Lower lobe of right lung (tissue), 2 donors: ENCODE results near the gene AGPAT3. TPM values are rescaled to one million over a fixed set of nuclear protein-coding genes. Genes with fewer than 3 reads are reported as not detected.

Experiments
- ATAC-seq, 2 donors: fragments of 200-7000 bp; cut with Tn5 transposase; one replicate each; pipeline ENCODE4 v1.9.1; 2020 to 2022; ENCODE audit warnings: mild to moderate bottlenecking in 2 of 2, moderate library complexity in 2 of 2
- DNase-seq: peaks from one replicate; pipeline ENCODE4 v3.0.0-alpha.2; 2020
- H3K27ac ChIP-seq: fragments of 200-600 bp; one replicate; pipeline ENCODE4 v1.8.0; 2022
- H3K27me3 ChIP-seq: fragments of 200-600 bp; one replicate; pipeline ENCODE4 v1.8.0; 2022; ENCODE audit warnings: low read depth
- H3K36me3 ChIP-seq: fragments of 200-600 bp; one replicate; pipeline ENCODE4 v1.8.0; 2022; ENCODE audit warnings: mild to moderate bottlenecking
- H3K4me1 ChIP-seq: fragments of 200-600 bp; one replicate; pipeline ENCODE4 v1.8.0; 2022
- H3K4me3 ChIP-seq: fragments of 200-600 bp; one replicate; pipeline ENCODE4 v1.8.0; 2022; ENCODE audit warnings: mild to moderate bottlenecking
- H3K9me3 ChIP-seq: fragments of 200-600 bp; one replicate; pipeline ENCODE4 v1.8.0; 2022
- intact Hi-C: fragments of 100-400 bp; cut with DNase I; formaldehyde crosslinking; loops from one replicate; pipeline ENCODE4 v1.11.0; 2022
- total RNA-seq: library from RNA; stranded (reverse); fragmentation: NEBNext Ultra II Directional; extraction: Animal tissue kit (Norgen Biotek cat#: 25700); gene quantifications from one replicate; pipeline ENCODE4 v1.2.1, GENCODE V29; 2021
- TF ChIP-seq, protein P1 (sequence below): fragments of 200-600 bp; IDR thresholded peaks from one replicate; pipeline ENCODE4 v1.8.0; 2022; ENCODE audit warnings: antibody characterized with exemption, mild to moderate bottlenecking
- donor health status: DM: no; HTN: yes; CAD: no; lungs with severe emphysema.

The AGPAT3 gene
- total RNA-seq, 1 donor from 2014 or later: 83.3 TPM

DNA sequence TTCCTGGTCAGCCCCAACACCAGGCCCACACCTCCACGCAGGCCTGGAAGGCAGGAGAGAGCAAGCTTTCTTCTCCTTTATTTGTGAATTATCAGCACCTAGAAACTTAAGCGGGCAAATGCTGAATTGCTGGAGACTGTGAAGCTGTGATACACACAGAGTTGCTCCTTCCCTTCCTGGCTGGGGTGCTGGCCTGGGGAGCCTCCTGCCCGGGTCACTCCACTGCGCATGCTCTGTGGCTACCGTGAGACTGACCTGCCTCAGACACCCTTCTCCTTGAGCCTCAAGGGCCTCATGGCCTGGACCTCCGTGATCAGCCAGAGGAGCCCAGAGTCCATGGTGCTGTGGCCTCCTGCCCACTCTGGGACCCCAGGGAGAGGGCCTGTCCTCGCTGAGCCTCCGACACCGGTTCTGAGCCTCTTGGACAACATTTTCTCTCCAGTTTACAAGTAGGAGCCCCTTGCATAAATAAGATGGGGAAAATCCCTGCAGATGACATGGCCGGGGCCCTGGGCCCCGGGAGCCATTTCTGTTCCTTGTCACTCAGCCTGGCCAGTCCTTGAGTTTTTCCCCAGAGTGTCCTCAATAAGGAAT, 18.0 kb downstream of the AGPAT3 start:
- Histone ChIP-seq H3K4me3 (no peak overlapping the region), H3K27me3 (no peaks in the 10 kb centered on the region), H3K36me3 (peaks cover 16% of the 10 kb centered on the region), H3K9me3 (no peaks in the 10 kb centered on the region), H3K4me1 (peaks cover 51% of the 10 kb centered on the region), H3K27ac (peak overlapping the region; percentile 36)
- intact Hi-C loops: no loop called here
- TF ChIP-seq, protein P1, sequence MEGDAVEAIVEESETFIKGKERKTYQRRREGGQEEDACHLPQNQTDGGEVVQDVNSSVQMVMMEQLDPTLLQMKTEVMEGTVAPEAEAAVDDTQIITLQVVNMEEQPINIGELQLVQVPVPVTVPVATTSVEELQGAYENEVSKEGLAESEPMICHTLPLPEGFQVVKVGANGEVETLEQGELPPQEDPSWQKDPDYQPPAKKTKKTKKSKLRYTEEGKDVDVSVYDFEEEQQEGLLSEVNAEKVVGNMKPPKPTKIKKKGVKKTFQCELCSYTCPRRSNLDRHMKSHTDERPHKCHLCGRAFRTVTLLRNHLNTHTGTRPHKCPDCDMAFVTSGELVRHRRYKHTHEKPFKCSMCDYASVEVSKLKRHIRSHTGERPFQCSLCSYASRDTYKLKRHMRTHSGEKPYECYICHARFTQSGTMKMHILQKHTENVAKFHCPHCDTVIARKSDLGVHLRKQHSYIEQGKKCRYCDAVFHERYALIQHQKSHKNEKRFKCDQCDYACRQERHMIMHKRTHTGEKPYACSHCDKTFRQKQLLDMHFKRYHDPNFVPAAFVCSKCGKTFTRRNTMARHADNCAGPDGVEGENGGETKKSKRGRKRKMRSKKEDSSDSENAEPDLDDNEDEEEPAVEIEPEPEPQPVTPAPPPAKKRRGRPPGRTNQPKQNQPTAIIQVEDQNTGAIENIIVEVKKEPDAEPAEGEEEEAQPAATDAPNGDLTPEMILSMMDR: no peak
- DNase-seq: no peak
- no peak for ATAC-seq

DNA sequence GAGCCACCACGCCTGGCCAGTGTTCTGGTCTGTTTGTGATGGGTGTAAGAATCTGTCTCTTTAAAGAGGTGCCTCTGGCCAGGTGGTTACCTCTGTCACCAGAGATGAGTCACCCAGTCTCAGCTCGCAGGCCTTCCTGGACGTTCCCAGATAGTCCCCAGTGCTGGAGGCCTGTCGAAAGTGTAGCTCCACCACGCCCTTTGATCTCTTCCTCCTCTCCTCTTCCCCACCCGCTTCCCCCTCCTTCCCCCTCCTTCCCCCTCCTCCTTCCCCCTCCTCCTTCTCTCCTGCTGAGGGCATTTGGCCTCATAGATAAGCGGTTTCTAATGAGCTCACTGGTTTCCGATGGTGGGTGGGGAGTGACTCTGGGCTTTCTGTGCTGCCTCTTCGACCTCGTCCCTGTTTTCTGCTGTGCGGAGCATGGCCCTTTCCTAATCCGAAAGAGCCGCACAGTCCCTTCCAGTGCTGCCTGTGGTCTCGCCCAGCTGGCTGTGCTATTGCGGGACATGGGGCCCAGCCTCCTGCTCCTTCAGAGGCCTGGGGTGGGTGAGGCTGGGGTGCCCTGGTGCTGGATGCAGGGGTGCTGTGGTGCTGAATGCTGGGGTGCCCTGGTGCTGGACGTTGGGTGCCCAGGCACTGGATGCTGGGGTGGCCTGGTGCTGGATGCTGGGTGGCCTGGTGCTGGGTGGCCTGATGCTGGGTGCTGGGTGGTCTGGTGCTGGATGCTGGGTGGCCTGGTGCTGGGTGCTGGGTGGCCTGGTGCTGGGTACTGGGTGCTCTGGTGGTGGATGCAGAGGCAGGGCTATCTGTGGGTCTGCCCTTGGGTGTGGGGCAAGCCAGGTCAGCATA, 19.2 kb downstream of the AGPAT3 start:
- no peak for DNase-seq
- intact Hi-C loops: no loop called here
- Histone ChIP-seq H3K4me1 (peaks cover 51% of the 10 kb centered on the region), H3K36me3 (peaks cover 17% of the 10 kb centered on the region), H3K27ac (peak overlapping the region; percentile 56), H3K4me3 (no peak overlapping the region), H3K9me3 (no peaks in the 10 kb centered on the region), H3K27me3 (no peaks in the 10 kb centered on the region)
- peak; percentile 66 to 75 for ATAC-seq
- TF ChIP-seq, protein P1: no peak

DNA sequence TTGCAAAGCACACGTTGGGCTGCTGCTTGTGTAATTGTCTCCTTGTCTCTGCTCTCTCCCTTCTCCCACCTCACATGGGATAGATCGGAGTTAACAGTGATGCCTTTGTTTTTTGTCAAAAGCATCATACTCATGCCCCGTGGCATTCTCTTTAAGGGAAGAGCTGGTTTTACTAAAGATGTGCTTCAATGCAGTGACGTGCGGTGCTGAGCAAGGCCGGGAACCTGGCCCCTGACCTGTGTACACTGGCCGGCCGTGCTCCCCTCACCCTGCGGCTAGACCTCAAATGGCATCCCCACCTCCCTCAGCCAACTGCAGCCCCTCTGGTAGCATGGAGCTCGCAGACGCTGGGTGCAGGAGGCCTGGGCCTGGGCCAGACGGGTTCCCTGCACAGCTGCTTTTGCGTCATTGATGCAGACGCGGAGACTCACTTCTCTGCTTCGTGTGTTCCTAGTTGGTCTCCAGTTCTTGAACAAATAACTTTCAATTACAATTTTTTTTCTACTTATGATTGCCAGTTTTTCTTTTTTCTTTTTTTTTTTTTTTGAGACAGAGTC, 19.9 kb downstream of the AGPAT3 start:
- ATAC-seq (no peak), DNase-seq (no peak)
- Histone ChIP-seq H3K9me3 (no peaks in the 10 kb centered on the region), H3K36me3 (peaks cover 13% of the 10 kb centered on the region), H3K27ac (no peak overlapping the region), H3K4me3 (no peak overlapping the region), H3K4me1 (peaks cover 51% of the 10 kb centered on the region), H3K27me3 (no peaks in the 10 kb centered on the region)
- intact Hi-C loops: no loop called here
- TF ChIP-seq, protein P1: no peak

DNA sequence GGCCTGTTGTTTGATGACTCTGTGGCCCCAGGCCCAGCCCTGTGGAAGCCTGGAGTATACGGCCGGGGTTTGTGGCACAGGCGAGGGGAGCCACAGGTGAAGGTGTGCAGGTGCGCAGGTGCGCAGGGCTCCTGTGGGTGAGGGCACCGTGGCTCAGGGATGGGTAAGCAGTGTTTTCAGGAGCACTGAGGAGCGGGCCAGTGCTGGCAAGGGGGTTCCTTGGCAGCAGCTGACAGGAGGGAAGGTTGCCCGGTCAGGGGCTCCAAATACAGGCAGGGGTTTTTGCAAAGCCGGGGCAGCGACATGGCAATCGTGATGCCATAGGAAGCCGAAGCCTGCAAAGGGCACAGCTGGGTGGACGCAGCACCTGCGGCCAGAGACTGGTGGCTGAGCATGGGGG, 20.7 kb downstream of the AGPAT3 start:
- intact Hi-C loops: no loop called here
- no peak for ATAC-seq
- no peak overlapping the region for H3K27ac ChIP-seq
- H3K36me3 ChIP-seq: peaks cover 10% of the 10 kb centered on the region
- H3K4me1 ChIP-seq: peaks cover 45% of the 10 kb centered on the region
- no peak overlapping the region for H3K4me3 ChIP-seq
- no peaks in the 10 kb centered on the region for H3K27me3 ChIP-seq
- no peak for DNase-seq
- H3K9me3 ChIP-seq: no peaks in the 10 kb centered on the region
- TF ChIP-seq, protein P1: no peak

DNA sequence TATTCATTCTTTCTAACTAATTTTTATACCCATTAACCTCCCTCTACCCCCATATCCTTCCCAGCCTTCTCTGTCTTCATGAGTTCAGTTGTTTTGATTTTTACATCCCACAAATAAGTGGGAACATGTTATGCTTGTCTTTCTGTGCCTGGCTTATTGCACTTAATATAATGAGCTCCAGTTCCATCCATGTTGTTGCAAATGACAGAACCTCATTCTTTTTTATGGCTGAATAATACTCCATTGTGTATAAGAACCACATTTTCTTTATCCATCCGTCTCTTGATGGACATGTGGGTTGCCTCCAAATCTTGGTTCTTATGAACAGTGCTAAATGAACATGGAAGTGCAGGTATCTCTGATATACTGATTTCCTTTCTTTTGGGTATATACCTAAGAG, 21.5 kb downstream of the AGPAT3 start:
- intact Hi-C loops: no loop called here
- H3K4me1 ChIP-seq: peaks cover 37% of the 10 kb centered on the region
- TF ChIP-seq, protein P1: no peak
- H3K9me3 ChIP-seq: no peaks in the 10 kb centered on the region
- H3K27ac ChIP-seq: no peak overlapping the region
- H3K36me3 ChIP-seq: peaks cover 10% of the 10 kb centered on the region
- no peak for DNase-seq
- no peak overlapping the region for H3K4me3 ChIP-seq
- H3K27me3 ChIP-seq: no peaks in the 10 kb centered on the region
- no peak for ATAC-seq
